Activated naive CD4-positive, alpha-beta T cell treated with anti-CD3 and anti-CD28 coated beads, Interleukin-2, amount 10 ng/mL, durations not matched to agents 5 hours and 36 hours (primary cell): Measurements from ENCODE around the gene CLHC1. TPM values are rescaled to one million over a fixed set of nuclear protein-coding genes. Genes with fewer than 3 reads are reported as not detected.

Source experiments
- total RNA-seq, 2 experiments: library from RNA; stranded (reverse); gene quantifications; one replicate each; pipeline ENCODE4 v1.2.3, GENCODE V29; 2021

The CLHC1 gene
- total RNA-seq = 10 to 100 TPM in 1 of 2 experiments, 1 to 10 TPM in 1; 9.9 to 11.3 TPM

DNA sequence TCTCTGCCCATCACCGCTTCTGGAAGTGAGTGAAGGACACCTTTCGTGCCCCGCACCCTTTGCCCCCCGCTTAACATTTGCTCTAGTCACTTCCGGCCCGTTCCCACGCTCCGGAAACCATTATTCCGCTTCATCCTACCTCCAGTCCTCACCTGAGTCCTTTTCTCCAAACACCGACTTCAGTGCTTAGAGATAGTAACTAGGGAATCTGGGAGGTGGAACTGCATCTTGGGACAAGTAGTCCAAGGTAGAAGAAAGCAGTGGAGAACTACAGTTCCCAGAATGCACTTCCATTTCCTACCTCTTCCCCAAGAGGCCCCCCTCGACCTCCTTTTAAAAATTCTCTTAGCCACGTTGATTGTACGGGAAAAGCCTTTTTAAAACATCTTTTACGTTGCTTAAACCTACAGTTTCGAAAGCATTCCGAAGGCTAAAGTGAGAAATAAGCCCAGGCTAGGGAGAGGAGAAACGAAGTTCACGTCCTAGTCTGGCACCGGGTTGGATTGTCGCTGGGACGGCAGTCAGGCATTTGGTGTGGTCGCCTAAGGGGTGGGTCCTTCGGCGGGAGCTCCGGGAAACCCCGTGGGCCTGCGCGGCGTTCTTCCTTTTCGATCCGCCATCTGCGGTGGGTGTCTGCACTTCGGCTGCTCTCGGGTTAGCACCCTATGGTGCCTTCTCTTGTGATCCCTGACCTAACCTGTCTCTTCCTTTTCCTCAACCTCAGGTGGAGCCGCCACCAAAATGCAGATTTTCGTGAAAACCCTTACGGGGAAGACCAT is at the start of gene CLHC1, which contains the start of gene RPS27A:
TSS of gene CLHC1 (minus strand) at position 210 of the 779 bp plus-strand sequence. CDS start 9,882 bp downstream, outside the sequence.
TSS of gene RPS27A (plus strand) at position 605 of the 779 bp plus-strand sequence. CDS start at position 742, 137 bp downstream.

DNA sequence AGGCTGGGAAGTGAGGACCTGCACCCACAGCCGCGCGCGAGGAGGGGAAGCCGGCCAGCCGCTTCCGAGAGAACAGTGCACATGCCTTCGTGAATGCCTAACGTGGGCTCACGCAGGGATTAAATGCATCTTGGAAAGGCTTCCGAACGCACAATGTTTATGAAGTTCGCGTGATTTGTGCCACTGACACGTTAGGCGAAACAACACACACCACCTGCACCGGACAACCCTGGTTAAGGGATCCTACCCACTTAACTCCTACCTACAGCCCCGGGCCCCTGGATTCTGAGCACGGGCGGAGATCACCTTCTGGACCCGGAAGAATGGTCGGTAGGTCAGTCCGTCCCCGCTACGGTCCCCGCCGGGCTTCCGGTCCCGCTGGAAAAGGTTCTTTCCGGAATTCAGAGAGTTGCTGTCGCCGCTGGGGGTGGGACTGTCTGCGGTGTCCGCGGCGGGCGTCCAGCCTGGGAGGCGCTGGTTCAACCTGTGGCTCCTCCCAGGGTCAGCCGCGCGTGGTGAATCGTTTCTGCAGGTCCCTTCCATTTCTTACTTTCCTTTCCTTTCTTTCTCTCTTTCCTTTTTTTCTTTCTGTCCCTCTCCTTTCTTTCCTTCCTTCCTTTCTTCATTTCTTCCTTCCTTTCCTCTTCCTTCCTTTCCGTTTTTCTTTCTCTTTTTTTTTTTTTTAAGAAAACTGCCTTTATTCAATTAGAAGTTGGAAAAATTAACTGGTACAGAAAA is 37.0 kb upstream of the CLHC1 start, which contains the start of gene MTIF2:
TSS of gene MTIF2 (minus strand) at position 325 of the 738 bp plus-strand sequence. CDS start 5,373 bp downstream, outside the sequence.

Other genes with a start within 250 kb of the CLHC1 start
- 10 to 100 TPM; 71.1 to 73.3 TPM for gene RTN4, start 181.8 kb downstream of the CLHC1 start, total RNA-seq
- gene RPS27A, start 395 bp upstream of the CLHC1 start, total RNA-seq = 1,000 to 10,000 TPM; 1,329 to 1,363 TPM
- gene MTIF2, start 36.9 kb upstream of the CLHC1 start, total RNA-seq = 10 to 100 TPM; 24.3 to 26.9 TPM
- 1 to 10 TPM; 6.4 TPM for gene CCDC88A, start 187.6 kb upstream of the CLHC1 start, total RNA-seq